Calu3 (cell line): ENCODE data around the gene E2F3. TPM values are rescaled to one million over a fixed set of nuclear protein-coding genes. Genes with fewer than 3 reads are reported as not detected.
A peak's percentile ranks its signal among the peaks of the same experiment; 100 is the strongest.

Experiments used
- BruUV-seq: library from RNA; stranded (reverse); fragments of 400-500 nt; replicated peaks from 2 replicates; lab custom pipeline; 2021; lab: Mats Ljungman, UMichigan
- CTCF ChIA-PET: fragments of 300-600 bp; sonication (Branson Sonifier 250); formaldehyde crosslinking; loops from one replicate; lab custom pipeline; 2022; ENCODE audit warnings: antibody characterized with exemption; lab: Charles Lee
- DNase-seq: peaks from one replicate; pipeline ENCODE4 v3.0.0; 2022
- H3K27ac Mint-ChIP-seq: one replicate; pipeline ENCODE4 v1.8.0; 2022; ENCODE audit warnings: mixed read lengths; ENCODE audit not compliant: unreplicated experiment
- H3K27me3 Mint-ChIP-seq: one replicate; pipeline ENCODE4 v1.8.0; 2022; ENCODE audit warnings: mixed read lengths; ENCODE audit not compliant: unreplicated experiment
- H3K36me3 Mint-ChIP-seq: one replicate; pipeline ENCODE4 v1.8.0; 2022; ENCODE audit warnings: mild to moderate bottlenecking, moderate library complexity, mixed read lengths; ENCODE audit not compliant: insufficient read depth, unreplicated experiment
- H3K4me1 Mint-ChIP-seq: one replicate; pipeline ENCODE4 v1.8.0; 2022; ENCODE audit warnings: mild to moderate bottlenecking, low read depth, mixed read lengths; ENCODE audit not compliant: unreplicated experiment
- H3K4me3 Mint-ChIP-seq: one replicate; pipeline ENCODE4 v1.8.0; 2022; ENCODE audit warnings: mild to moderate bottlenecking, low read depth, moderate library complexity, mixed read lengths; ENCODE audit not compliant: unreplicated experiment
- H3K9me3 Mint-ChIP-seq: one replicate; pipeline ENCODE4 v1.8.0; 2022; ENCODE audit warnings: low read depth, mixed read lengths; ENCODE audit not compliant: unreplicated experiment
- intact Hi-C: fragments of 100-400 bp; cut with micrococcal nuclease; formaldehyde crosslinking; loops from one replicate; pipeline ENCODE4 v1.10.0; 2022; ENCODE audit not compliant: unreplicated experiment
- total RNA-seq: library from RNA; stranded (reverse); gene quantifications from 2 replicates; pipeline ENCODE4 v1.2.3, GENCODE V29; 2022
- TF ChIP-seq, protein P1 (sequence below): fragments of 200-600 bp; IDR thresholded peaks from one replicate; pipeline ENCODE4 v1.8.0; 2022; ENCODE audit warnings: antibody characterized with exemption; ENCODE audit not compliant: unreplicated experiment

The E2F3 gene
- total RNA-seq, 1 experiment from 2014 or later = 69.8 TPM

DNA sequence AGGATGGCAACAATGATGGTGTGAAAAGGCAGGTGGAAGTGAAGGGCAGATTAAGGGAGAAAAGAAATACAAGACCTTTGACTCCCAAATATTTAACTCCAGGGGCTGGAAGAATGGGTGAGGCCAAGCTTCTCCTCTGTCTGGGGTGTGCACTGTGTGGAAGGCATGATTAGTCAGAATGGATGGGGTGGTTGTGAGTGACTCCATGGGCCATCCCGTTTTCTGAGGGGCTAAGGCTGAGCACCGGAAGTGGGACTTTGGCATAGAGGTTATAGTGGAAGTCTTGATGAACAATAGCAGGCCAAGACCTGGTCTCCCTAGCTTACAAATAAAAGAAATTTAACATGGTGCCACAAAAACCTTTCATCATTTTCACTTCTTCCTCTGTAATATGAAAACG, 12.1 kb downstream of the E2F3 start:
- H3K4me3 Mint-ChIP-seq = no peak overlapping the region
- TF ChIP-seq, protein P1, sequence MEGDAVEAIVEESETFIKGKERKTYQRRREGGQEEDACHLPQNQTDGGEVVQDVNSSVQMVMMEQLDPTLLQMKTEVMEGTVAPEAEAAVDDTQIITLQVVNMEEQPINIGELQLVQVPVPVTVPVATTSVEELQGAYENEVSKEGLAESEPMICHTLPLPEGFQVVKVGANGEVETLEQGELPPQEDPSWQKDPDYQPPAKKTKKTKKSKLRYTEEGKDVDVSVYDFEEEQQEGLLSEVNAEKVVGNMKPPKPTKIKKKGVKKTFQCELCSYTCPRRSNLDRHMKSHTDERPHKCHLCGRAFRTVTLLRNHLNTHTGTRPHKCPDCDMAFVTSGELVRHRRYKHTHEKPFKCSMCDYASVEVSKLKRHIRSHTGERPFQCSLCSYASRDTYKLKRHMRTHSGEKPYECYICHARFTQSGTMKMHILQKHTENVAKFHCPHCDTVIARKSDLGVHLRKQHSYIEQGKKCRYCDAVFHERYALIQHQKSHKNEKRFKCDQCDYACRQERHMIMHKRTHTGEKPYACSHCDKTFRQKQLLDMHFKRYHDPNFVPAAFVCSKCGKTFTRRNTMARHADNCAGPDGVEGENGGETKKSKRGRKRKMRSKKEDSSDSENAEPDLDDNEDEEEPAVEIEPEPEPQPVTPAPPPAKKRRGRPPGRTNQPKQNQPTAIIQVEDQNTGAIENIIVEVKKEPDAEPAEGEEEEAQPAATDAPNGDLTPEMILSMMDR = no peak
- no peak overlapping the region for H3K27ac Mint-ChIP-seq
- intact Hi-C loops = no loop called here
- CTCF ChIA-PET = interaction anchor here (0.7 to 2.0 kb wide), 2 partner anchors 10 to 13 kb away, joined by 4 to 10 read pairs; no protein-coding TSS in a partner anchor
- peaks cover 20% of the 10 kb centered on the region for H3K36me3 Mint-ChIP-seq
- H3K4me1 Mint-ChIP-seq = peaks cover 55% of the 10 kb centered on the region
- no peaks in the 10 kb centered on the region for H3K9me3 Mint-ChIP-seq
- no TSS peak for BruUV-seq
- H3K27me3 Mint-ChIP-seq = no peaks in the 10 kb centered on the region
- DNase-seq = no peak

DNA sequence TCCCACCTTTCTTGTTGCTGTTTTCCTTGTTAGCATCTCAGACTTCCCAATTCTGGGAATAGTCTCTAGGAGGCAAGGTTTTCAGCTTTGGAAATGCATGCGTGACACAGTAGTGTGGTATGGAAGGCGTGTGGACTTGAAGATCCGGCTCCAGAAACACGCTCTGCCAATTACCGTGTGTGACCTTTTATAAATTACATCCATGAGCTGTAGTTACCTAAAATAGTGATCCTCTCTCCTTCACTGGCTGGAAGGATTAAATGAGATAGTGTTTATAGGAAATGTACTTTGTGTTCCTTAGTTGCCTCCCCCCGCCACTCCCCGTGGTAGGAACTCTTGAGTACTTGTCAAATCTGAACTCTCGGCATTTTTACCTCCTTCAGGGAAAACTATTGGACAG, 13.0 kb downstream of the E2F3 start:
- no peaks in the 10 kb centered on the region for H3K9me3 Mint-ChIP-seq
- peaks cover 55% of the 10 kb centered on the region for H3K4me1 Mint-ChIP-seq
- no peak for DNase-seq
- peak overlapping the region; percentile 5 for H3K27ac Mint-ChIP-seq
- CTCF ChIA-PET = interaction anchor here (0.7 to 2.0 kb wide), 2 partner anchors 10 to 16 kb away, joined by 3 to 10 read pairs; no protein-coding TSS in a partner anchor
- no peaks in the 10 kb centered on the region for H3K27me3 Mint-ChIP-seq
- no TSS peak for BruUV-seq
- no peak overlapping the region for H3K4me3 Mint-ChIP-seq
- peaks cover 20% of the 10 kb centered on the region for H3K36me3 Mint-ChIP-seq
- intact Hi-C loops = loop anchor here (5.0 kb wide), 1 partner anchor 113 kb away; no protein-coding TSS in a partner anchor
- TF ChIP-seq, protein P1 = no peak

DNA sequence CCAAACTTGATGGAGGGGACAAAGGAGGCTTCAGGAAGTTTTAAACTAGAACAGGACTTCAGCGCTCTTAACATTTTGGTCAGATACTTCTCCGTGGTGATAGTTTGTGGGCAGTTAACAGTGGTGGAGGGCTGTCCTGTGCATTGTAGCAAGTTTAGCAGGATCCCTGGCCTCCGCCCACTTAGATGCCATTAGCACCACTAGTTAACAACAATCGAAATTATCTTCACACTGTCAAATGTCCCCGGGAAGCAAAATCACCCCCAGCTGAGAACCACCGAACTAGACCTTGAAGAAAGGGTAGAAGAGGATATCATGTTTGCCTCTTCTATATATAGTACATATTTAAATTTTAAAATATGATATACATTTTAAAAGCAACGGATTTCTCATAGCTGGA, 13.6 kb downstream of the E2F3 start:
- intact Hi-C loops = loop anchor here (5.0 kb wide), 1 partner anchor 112 kb away; no protein-coding TSS in a partner anchor
- H3K27ac Mint-ChIP-seq = peak overlapping the region; percentile 5
- peaks cover 16% of the 10 kb centered on the region for H3K36me3 Mint-ChIP-seq
- H3K9me3 Mint-ChIP-seq = no peaks in the 10 kb centered on the region
- no peak for DNase-seq
- TF ChIP-seq, protein P1 = no peak
- BruUV-seq = no TSS peak
- H3K4me1 Mint-ChIP-seq = peaks cover 55% of the 10 kb centered on the region
- no peaks in the 10 kb centered on the region for H3K27me3 Mint-ChIP-seq
- H3K4me3 Mint-ChIP-seq = no peak overlapping the region
- CTCF ChIA-PET = interaction anchor here (3.8 kb wide), 1 partner anchor 11 kb away, joined by 21 read pairs; no protein-coding TSS in a partner anchor

DNA sequence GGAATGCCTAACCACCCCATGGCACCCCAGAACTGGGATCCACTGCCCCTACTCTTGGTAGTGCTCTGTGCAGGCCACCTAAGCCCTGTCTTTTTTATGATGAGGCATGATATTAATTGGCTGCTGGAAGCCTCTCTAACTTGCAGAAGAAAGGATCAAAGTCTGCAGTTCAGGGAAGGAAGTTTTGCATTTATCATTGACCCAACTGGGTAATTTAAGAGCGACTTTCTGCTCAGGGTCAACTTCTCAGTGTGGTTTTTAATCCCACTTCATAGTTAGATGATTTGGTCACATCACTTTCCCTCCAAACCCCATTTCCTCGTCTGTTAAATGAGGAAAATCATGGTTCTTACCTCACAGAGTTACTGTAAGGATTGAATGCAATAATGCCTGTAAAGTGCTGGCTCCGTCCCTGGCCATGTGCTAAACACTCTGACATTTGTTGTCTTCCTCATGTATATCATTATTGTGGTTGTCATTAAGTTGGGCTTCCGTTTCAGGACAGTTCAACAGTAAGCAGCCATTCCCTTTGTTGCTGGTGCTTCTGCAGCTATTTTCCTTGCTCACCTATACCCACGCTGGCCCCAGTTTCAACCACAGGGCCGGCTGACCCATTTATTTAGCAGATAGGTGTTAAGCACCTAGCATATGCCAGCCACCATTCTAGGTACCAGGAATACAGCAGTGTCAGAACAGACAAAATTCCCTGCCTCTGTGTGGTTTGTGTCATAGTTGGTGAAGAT, 14.2 kb downstream of the E2F3 start:
- Mint-ChIP-seq H3K27me3 (no peaks in the 10 kb centered on the region), H3K4me3 (no peak overlapping the region), H3K36me3 (peaks cover 16% of the 10 kb centered on the region), H3K4me1 (peaks cover 54% of the 10 kb centered on the region), H3K9me3 (peaks cover 1% of the 10 kb centered on the region), H3K27ac (no peak overlapping the region)
- DNase-seq = no peak
- CTCF ChIA-PET = interaction anchor here (3.8 kb wide), 1 partner anchor 11 kb away, joined by 21 read pairs; no protein-coding TSS in a partner anchor
- intact Hi-C loops = loop anchor here (5.0 kb wide), 1 partner anchor 111 kb away; no protein-coding TSS in a partner anchor
- BruUV-seq = no TSS peak
- TF ChIP-seq, protein P1 = no peak
